Right lobe of liver (tissue), 4 donors: Measurements from ENCODE around the gene CITED4.

Experiments
- POLR2A ChIP-seq: fragments of 450-650 bp; IDR thresholded peaks from one replicate; pipeline ENCODE4 v1.6.1; 2017; ENCODE audit warnings: antibody characterized with exemption, mild to moderate bottlenecking
- TF ChIP-seq, protein P1 (sequence below), 4 donors: fragments of 200-600 bp in 3 of 4; fragments of 450-650 bp in 1 of 4; IDR thresholded peaks; one replicate each; pipeline versions ENCODE4 v1.5.1 to v1.8.0; 2016 to 2022; ENCODE audit warnings: antibody characterized with exemption in 4 of 4, mild to moderate bottlenecking in 2 of 4
- donor health status: DM: no; HTN: no; CAD: no.
- donor health status: DM: no; HTN: no; CAD: no.
- donor health status: DM: no; HTN: yes; CAD: no.

DNA sequence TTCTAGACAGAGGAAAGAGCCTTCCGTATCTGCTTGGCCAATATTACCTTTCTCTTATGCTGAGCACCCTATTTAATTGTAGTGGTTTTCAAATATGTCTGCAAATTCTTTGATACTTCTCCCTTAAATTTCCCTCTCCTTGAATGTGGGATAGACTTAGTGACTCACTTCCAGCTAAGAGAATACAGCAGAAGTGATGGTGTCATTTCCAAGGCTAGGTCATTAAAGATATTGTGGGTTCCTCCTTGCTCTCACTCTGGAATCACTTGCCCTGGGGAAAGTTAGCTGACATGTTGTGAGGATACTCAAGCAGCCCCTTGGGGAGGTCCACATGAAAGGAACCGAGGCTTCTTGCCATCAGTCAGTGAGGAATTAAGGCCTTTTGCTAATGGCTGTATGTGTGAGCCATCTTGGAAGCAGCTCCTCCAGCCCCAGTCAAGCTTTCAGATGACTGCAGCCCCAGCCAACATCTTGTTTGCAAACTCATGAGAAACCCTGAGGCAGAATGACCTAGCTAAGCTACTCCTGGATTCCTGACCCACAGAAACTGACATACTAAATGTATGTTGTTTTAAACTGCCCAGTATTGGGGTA is 8.1 kb upstream of the CITED4 start:
- TF ChIP-seq, protein P1, sequence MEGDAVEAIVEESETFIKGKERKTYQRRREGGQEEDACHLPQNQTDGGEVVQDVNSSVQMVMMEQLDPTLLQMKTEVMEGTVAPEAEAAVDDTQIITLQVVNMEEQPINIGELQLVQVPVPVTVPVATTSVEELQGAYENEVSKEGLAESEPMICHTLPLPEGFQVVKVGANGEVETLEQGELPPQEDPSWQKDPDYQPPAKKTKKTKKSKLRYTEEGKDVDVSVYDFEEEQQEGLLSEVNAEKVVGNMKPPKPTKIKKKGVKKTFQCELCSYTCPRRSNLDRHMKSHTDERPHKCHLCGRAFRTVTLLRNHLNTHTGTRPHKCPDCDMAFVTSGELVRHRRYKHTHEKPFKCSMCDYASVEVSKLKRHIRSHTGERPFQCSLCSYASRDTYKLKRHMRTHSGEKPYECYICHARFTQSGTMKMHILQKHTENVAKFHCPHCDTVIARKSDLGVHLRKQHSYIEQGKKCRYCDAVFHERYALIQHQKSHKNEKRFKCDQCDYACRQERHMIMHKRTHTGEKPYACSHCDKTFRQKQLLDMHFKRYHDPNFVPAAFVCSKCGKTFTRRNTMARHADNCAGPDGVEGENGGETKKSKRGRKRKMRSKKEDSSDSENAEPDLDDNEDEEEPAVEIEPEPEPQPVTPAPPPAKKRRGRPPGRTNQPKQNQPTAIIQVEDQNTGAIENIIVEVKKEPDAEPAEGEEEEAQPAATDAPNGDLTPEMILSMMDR (IDR thresholded peaks at IDR 0.05), result no peak
- TF ChIP-seq POLR2A, result no peak
